Central memory CD4-positive, alpha-beta T cell (primary cell): ENCODE data around the gene PLA2G6.
"Not testable (repeated sequence)": the region's sequence is repeated elsewhere in the genome, so short reads cannot be mapped to it uniquely, and the experiment has no call there.

ENCODE experiments used
- DNase-seq: peaks from one replicate; pipeline ENCODE4 v3.0.0; 2022

PLA2G6 gene

DNA sequence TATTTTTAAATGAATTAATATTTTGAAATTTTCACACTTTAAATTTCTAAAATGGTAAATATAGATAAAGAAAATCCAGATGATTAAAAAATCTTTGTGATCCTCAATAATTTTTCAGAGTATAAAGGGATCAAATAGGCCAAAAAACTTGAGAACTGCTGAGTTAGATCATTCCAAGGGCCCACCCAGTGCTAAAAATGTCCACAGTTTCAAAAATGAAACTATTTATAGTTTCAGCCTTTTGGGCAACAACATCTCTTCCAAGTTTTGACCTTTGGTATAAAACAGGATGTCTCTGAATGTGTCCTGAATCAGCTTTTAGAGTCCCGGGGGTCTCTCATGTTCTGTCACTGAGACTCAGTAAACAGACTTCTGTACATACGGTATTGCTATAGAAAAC is 50.2 kb downstream of the PLA2G6 start:
- no peak for DNase-seq

DNA sequence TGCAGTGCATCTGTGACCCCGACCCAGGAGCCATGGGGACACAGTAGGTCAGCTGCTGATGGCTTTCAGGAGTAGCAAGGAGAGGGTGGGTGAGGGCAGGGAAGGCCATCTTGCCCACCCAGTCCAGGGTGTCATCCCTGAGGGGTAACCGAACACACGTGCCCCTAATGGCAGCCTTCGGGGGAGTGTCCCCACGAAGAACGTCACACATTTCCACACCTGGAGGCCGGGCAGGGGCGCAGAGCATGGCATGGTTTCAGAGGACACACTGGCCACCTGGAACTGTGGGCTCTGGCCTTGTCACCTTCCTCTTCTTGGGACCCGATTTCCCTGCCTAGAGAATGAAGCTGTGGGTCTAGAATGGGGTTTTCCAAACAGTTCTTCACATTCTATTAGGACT is 51.8 kb downstream of the PLA2G6 start:
- DNase-seq: no peak

DNA sequence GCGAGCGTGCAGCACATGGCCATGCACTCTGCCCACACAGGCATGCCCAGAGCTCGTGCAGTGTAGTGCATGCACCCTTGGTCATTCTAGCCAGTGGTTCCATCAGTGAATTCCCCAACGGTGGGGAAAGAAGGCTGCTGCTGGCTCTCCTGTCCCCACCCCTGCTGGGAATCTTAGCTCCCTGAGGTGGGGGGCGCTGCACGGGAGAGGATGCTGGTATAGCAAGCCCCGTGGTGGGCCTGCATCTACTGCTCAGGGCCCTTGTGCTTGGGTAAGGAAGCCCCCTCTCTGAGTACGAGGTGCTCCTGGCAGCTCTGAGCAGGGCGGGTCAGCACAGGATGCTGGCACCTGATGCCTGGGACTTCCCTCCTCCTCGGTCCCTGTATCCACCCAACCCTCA is 52.6 kb downstream of the PLA2G6 start:
- DNase-seq: no peak

DNA sequence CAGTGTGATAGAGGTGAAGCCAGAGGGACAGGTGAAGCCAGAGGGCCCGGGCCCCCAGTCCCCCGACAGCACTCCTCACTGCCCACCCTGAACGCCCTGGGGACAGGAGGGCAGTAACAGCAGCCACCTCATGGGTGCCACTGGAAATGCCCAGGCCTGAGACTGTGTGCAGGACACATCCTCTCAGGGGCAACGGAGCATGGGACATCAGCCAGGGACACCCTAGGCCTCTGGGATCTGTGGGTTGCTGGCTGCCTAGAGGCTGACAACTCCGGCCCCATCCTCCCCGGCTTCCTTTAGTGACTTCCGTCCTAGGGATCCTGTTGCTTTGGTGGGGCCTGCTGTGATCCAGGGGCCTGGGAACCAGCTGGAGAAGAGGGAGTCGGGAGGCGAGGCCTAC is 53.8 kb downstream of the PLA2G6 start:
- DNase-seq: no peak

DNA sequence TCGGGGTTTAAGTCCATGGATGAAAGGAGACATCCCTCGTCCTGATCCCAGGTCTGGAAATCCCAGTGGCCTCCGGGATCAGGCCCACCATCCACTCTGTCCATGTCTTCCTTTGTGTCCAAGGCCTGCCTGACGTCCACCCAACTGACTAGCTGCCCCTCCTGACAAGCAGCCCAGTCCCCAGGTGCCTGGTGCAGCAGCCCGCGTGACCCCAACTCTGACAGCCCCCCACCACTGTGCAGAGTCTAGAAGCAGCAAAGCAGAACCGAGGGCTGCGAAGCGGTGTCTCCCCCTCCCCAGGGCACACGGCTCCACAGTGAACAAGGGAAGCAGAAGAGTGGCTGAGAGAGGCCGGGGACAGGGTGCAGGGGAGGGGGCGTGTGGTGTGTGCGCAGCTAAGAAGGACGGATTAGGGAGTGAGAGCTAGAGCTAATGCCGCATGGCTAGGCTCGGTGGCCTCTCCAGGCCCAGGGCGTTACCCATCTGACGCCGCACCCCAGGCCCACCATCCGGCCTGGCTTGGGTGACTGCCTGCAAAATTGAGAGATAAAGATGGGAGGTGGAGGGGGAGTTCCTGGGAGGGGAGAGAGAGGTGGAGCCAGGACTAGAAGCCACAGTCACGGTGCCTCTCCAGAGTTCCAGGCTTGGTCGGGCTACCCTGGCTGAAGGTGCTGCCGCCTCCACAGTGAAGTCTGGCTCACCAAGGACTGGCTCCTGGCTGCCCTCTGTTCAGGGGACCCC is 54.5 kb downstream of the PLA2G6 start:
- no peak for DNase-seq

DNA sequence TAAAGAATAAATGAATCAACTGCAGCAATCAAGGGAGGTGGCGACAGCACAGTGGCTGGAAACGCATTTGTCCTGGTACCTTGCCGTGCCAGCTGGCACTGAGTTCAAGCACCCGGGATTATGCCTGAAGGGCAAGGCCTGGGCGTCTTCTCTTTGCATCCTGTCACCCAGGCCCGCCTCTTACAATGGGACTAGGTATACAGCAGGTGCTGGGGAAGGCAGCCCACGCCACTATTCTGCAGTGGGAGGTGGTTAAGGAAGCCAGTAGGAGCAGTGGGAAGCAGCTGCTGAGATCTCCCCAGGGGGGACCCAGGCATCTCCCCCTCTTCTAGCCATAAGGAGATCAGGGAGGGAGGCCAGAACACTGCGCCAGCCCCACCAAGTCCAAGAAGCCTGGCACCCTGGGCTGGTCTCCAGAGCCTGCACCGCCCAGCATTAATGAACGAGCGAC is 55.9 kb downstream of the PLA2G6 start:
- DNase-seq: no peak

DNA sequence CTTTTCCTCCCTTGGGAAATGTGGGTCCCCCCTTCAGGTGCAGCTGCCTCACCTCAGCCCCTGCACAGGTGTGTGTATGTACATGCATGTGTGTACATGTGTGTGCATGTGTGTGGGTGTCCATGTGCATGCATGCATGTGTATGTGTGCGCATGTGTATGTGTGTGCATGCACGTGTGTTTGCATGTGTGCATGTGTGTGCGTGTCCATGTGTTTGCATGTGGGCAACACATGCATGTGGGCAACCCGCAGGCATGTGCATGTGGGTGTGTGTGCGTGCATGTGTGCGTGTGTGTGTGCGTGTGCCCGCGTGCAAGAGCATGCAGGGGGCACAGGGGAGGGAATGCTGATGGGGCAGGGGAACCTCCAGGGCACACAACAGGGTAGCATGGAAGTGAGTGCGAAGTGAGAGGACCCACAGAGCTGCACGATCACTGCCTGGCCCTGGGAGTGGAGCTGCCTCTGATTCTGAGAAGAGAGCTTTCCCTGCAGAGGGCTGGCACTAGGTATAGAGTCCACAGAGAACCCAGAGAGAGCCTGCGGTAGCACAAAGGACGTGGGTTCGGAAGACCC is 56.5 kb downstream of the PLA2G6 start:
- DNase-seq: no peak

DNA sequence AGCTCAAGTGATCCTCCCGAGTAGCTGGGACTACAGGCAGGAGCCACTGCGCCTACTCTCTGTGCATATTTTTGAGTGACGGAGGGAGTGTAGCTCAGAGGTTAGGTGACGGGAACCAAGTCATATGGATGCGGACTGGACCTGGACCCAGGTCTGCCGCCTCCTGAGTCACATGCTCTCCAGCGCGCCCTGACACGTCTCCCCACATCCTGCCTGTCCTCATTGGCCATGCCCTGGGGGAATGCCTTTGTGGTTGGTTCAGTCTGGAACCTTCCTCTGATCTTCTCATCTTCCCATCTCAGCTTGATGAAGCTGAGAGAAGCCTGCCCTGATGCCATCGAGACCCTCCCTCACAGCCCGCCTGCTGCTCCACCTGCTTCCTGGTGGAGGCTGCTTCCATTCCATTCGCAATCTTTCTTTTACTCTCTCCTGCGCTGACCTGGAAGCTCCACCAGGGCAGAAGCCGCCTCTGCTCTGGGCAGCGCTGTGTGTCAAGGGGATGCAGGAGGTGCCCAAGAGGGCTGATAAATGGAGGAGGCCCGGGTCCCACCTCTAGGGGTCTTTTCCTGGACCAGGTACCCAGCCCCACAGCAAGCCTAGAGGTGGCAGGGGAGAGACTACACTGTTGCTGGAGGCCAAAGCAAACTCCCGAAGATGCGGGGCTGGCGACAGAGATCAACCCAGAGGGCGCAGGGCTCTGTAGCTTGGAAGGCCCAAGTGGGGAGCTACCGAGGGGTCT is 57.2 kb downstream of the PLA2G6 start:
- DNase-seq: no peak

DNA sequence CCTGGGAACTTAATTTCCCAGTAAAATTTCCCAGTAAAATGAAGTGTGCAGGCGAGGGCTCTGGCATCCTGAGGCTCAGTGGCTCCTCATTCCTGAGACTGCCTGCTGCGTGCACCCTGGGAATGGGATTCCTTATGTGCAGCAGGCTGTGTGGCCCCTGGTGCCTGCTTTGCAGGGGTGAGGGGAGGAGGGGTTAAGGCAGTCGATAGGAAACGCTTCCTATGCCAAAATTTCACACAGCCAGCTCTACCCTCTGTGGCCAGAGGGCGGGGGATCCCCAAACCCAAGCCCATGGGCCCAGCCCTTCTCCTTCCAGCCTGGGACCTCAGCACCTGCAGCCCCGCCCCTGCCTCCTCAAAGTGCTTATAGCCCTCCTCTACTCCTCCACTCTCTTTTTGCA is 59.0 kb downstream of the PLA2G6 start:
- no peak for DNase-seq

DNA sequence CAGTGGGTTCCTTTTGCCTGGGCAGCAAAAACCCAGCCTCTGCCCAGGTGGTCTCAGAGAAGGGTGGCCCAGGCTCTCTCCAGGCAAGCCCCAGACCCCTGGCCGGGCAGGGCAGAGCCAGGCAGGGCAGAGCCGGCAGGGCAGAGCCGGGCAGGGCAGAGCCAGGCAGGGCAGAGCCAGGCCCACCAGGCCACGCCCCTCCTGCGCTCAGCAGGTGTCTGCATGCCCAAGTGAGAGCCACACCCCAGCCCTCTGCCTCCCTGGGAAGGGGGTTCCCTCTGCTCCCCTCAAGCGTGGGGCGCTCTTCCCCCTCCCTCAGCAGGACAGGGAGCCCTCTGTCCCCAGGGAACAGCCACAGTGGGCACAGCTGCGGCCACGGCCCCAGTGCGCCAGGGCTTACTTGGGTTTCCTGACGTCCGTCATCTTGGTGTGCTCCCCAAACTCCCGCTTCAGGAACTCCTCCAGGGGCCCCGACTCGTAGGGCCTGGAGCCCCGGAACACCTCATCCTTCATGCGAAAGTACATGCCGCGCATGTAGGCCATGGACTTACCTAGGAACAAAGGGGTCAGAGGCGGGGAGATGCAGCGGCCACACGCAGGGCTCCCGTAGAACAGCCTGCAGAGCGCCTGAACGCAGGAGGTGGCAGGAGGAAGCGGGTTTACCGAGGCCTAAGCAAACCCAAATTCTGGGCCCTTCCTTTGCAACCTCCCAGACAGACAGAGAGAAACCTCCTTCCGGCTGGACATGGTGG is 61.1 kb downstream of the PLA2G6 start:
- no peak for DNase-seq

DNA sequence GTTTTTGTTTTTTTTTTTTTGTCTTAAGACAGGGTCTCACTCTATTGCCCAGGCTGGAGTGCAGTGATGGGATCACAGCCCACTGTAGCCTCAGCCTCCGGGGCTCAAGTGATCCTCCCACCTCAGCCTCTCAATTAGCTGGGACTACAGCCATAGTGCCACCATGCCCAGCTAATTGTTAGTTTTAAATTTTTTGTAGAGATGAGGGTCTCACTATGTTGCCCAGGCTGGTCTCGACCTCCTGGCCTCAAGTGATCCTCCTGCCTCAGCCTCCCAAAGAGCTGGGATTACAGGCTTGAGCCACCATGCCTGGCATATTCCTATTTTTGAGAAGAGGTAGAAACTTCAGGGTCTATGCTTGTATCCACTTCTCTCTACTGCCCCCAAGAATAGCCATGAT is 62.9 kb downstream of the PLA2G6 start:
- DNase-seq: not testable (repeated sequence)

DNA sequence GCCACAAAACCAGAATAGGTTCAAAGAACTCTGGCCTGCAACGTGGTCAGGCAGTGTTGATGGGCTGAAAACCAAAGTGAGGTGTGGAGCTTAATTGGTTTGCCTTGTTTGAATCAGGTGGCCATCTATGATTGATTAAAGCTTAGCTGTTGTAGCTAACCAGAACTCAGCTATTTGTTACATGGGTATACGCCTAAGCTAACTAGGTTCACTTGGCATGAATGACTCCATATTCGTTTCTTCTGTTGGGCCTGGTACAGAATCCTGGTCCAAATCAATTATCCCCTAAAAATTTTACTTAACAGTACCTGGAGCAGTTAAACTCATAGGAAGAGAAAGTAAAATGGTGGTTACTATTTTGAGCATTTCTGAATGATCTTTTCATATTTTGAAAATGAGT is 63.4 kb downstream of the PLA2G6 start:
- no peak for DNase-seq

DNA sequence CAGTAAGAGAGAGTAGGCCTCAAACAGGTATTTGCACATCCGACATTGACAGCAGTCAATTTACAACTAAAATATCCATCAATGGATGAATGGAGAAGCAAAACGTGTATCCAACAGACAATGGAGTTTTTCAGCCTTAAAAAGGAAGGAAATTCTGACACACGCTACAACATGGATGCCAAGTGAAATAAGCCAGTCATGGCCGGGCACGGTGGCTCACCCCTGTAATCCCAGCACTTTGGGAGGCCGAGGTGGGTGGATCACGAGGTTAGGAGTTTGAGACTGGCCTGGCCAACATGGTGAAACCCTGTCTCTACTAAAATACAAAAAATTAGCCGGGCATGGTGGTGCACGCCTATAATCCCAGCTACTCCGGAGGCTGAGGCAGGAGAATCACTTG is 64.1 kb downstream of the PLA2G6 start:
- not testable (repeated sequence) for DNase-seq

DNA sequence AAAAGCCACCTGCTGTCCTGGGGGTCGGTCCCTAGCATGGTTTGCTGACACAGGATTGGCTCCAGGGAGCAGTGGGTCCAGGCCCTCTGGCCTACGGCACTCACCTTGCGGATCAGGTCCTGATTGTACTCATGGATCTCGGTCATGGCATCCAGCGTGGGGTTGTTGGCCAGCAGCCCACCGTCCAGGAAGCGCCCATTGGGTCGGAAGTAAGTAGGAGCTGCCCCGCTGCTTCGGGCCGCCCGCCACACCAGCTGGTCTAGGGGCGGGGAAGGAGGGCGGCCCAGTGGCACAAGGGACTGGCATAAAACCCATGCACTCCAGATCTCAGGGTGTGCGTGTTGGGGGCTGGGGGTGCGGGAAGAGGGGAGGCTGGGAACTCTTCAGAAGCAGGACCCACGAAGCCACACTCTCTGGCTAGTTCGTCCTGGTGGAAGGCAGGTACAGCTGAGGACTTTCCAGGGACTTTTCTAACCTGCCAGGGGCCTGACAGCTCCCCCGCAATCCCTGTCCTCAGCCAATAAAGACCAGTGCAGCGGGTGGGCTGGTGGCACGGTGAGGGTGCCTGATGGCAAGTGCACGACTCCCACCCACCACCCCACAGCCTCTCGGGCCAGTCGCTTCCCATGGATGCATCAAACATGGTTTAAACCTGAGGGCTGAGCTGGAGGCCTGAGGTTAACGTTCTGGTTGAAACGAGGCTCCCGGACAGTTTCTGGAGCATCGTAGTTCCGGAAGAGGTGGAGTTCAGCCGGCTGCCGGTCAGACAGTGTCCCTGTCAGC is 66.0 kb downstream of the PLA2G6 start:
- DNase-seq: no peak

DNA sequence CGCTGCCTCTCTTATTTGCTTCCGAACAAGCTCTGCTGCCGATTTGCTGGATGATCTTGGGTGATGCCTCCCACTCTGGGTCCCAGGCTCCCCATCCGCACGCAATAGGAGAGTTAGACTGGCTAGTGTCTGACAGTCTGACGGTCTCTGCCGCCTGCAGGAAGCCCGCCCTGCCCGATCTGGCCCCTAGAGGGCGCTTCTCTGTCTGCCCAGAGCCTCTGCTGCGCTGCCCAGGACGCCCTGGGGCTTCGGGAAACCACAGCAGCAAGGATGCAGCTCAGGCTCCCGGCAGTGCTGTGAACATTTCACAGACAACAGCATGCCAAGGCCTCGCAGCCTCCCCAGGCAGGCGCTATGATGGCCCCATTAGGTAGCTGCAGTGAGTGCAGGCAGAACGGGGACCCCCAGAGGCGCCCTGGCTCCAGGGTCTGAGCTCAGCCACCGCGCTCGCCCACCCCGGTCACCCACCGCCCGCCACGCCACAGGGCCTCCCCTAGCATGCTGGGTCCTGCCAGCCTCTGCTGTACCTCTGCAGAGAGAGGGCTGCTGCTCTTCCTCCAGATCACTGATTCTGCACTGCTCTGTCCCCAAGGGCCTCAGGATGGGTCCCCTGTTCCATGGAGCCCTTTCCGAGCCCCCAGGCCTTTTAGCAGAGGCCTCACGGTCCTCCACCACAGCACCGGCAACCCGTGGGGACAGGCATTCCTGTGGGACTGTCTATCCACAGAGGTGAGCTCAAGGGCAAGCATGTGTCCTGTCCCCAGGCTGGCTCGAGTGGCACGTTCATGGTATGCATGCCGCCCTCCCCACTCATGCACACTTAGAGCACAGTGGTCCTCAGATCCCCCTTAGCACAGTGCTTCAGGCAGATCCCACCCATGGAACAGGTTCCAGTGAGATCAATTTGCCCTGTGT is 66.9 kb downstream of the PLA2G6 start:
- peak; percentile 61 for DNase-seq

DNA sequence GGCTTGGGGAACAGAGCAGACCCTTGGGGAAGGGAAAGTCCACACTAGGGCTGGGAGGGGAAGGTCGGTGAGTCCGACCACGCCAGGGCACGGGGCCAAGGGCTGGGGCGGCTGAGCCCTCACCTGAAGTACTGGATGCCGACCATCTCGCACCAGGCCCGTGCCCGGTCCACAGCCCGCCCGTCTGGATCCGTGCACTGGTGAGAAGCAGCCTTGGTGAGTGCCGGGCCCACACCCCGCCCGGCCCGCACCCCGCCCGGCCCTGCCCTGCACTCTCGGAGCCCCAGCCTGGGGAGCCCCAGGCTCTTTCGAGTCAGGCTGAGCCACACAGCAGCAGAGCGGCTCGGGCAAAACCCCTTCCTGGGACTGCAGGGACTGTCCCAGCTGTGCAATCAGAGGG is 69.2 kb downstream of the PLA2G6 start:
- no peak for DNase-seq

DNA sequence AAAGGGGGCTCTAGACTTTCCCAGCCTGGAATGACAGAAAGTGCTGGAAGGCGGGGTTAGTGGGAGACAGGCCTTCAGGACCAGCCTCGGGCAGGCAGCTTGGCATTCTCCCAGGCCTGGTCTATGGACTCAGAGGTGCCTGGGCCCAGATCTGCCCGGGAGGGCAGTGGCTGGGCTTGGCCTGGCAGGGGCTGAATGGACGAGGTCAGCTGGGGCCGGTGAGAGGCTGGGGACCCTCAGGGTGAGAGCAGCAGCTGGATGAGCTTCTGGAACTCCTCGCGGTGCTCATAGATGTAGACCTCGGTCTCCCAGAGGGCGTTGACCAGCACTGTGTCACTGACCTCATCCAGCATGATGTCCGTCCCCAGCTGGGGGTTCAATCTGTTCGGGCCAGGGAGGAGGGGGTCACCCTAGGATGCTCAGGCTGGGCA is 69.7 kb downstream of the PLA2G6 start:
- no peak for DNase-seq

DNA sequence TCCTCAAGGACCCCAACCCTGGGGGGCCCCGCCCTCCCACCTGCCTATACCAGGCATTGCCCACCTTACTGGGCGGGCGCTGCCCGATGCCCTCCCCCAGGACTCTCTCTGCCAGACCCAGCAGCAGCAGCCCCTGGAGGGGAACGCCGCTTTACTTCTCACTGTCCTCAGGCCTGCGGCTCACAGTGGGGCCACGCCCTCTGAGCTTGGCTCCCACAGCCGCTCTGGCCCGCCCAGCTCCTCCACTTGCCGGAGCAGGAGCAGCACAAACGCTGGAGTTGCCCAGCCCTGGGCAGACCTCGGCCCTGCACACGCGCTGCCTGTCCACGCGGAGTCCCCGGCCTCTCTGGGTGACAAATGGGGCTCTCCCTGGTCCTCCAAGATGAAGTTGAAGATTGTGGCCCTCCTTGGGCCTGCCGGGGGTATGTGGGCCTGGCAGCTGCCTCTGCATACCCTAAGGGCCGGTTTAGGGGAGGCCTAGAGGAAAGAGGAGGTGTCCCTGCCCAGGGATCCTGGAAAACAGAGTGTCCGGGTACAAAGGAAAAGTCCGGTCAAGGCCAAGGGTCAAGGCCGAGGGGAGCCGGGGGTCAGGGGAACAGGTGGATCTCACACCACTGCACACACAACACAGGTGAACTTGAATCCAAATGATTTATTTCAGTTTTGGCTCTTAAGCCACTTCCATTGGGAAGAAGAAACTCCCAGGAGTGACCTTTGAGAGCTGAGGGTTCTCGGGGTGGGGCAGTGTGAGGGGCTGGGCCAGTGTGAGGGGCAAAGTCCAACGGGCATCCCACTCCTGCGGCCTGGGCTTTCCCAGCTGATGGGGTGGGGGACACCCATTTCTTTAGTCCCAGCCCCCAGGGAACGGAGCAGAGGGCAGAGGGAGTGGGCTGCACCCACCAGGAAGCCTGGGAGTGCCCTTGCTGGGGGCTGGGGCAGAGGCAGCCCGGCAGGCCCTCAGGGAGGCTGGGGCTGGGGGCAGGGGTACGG is 70.5 kb downstream of the PLA2G6 start:
- no peak for DNase-seq

DNA sequence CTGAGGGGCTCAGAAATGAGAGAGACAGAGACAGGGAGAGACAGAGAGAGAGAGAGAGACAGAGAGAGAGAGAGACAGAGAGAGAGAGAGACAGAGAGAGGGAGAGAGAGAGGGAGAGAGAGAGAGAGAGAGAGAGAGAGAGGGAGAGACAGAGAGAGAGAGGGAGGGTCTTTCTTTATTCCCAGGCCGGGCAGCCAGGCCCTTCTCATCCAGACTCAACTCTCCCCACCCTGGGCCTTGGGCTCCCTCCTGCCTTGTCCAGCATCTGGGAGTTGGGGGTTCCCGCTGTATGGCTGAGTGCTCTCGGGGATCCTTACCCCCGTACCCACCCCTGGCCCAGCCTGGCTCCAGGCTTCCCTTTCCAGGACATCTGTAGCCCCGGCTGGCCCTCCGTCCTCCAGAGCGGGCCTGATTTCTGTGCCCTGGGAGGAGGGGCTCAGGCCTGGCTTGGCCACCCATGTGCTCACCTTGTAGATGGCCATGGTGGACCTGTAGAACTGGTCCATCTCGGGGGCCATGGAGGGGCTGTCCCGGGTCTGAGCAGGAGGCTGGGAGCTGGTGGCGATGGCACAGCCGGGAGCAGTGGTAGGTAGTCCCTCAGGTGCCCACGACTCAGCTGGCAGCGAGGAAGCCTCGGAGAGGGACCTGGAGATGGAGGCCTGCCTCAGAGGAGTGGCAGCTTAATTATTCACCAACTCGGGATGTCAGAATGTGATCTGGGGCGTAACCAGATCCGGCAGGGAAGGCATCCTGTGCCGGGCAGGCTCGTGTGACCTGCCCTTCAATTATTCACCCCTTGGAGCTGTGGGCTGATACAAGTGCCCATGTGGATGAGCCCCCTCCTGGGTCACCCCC is 71.4 kb downstream of the PLA2G6 start, which contains the start of gene BAIAP2L2:
TSS of gene BAIAP2L2 (minus strand) at position 677 of the 855 bp plus-strand sequence. CDS start at position 518, 159 bp downstream.
- DNase-seq: no peak
